ENCODE data around the gene ASTN2.

Gene ASTN2

GRCh38 chr9:116437411-116438370 is 977.2 kb downstream of the ASTN2 start:
- no peak for TF ChIP-seq CTCF (IDR thresholded peaks at IDR 0.05; ENCODE audit: low read length)
- no peak for TF ChIP-seq EZH2 (optimal IDR thresholded peaks at IDR 0.05; ENCODE audit: low read depth, low read length)
- Histone ChIP-seq H3K27ac (ENCODE audit: low read length) (no peak overlapping the region), H3K4me2 (ENCODE audit: low read depth, low read length) (no peak overlapping the region), H3K4me1 (ENCODE audit: low read length) (no peaks in the 10 kb centered on the region), H3K9me2 (replicated peaks; ENCODE audit: insufficient read depth, low read length) (no peaks in the 10 kb centered on the region), H4K20me1 (ENCODE audit: insufficient read depth, low read length) (no peaks in the 10 kb centered on the region), H3F3A (ENCODE audit: insufficient read depth, low read length) (no peaks in the 10 kb centered on the region), H3K79me2 (ENCODE audit: low read length) (no peaks in the 10 kb centered on the region), H3K36me3 (replicated peaks; ENCODE audit: insufficient read depth, low read length) (no peaks in the 10 kb centered on the region), H3K4me3 (ENCODE audit: low read length) (no peak overlapping the region), H2AFZ (ENCODE audit: low read length) (no peak overlapping the region), H3K9ac (ENCODE audit: low read length) (no peak overlapping the region), H3K9me3 (replicated peaks; ENCODE audit: insufficient read depth, low read length) (no peaks in the 10 kb centered on the region), H3K27me3 (replicated peaks; ENCODE audit: insufficient read depth, low read length) (no peaks in the 10 kb centered on the region)
- DNase-seq, result no peak

GRCh38 chr9:116436121-116436520 is 978.7 kb downstream of the ASTN2 start:
- no peaks in the 10 kb centered on the region for H3K9me3 ChIP-seq (replicated peaks; ENCODE audit: insufficient read depth, low read length)
- H2AFZ ChIP-seq (ENCODE audit: low read length), result no peak overlapping the region
- no peak overlapping the region for H3K27ac ChIP-seq (ENCODE audit: low read length)
- H3K79me2 ChIP-seq (ENCODE audit: low read length), result no peaks in the 10 kb centered on the region
- no peak overlapping the region for H3K4me2 ChIP-seq (ENCODE audit: low read depth, low read length)
- no peaks in the 10 kb centered on the region for H3K27me3 ChIP-seq (replicated peaks; ENCODE audit: insufficient read depth, low read length)
- no peak for DNase-seq
- no peak overlapping the region for H3K4me3 ChIP-seq (ENCODE audit: low read length)
- H3F3A ChIP-seq (ENCODE audit: insufficient read depth, low read length), result no peaks in the 10 kb centered on the region
- no peaks in the 10 kb centered on the region for H4K20me1 ChIP-seq (ENCODE audit: insufficient read depth, low read length)
- no peaks in the 10 kb centered on the region for H3K4me1 ChIP-seq (ENCODE audit: low read length)
- TF ChIP-seq CTCF (IDR thresholded peaks at IDR 0.05; ENCODE audit: low read length) (no peak), EZH2 (optimal IDR thresholded peaks at IDR 0.05; ENCODE audit: low read depth, low read length) (no peak), EZH2phosphoT487 (IDR thresholded peaks at IDR 0.05; ENCODE audit: low read length) (no peak)
- H3K9me2 ChIP-seq (replicated peaks; ENCODE audit: insufficient read depth, low read length), result no peaks in the 10 kb centered on the region
- no peaks in the 10 kb centered on the region for H3K36me3 ChIP-seq (replicated peaks; ENCODE audit: insufficient read depth, low read length)
- H3K9ac ChIP-seq (ENCODE audit: low read length), result no peak overlapping the region

GRCh38 chr9:116435706-116436105 is 979.2 kb downstream of the ASTN2 start:
- no peaks in the 10 kb centered on the region for H4K20me1 ChIP-seq (ENCODE audit: insufficient read depth, low read length)
- TF ChIP-seq EZH2phosphoT487 (IDR thresholded peaks at IDR 0.05; ENCODE audit: low read length), result no peak
- TF ChIP-seq CTCF (IDR thresholded peaks at IDR 0.05; ENCODE audit: low read length), result no peak
- TF ChIP-seq EZH2 (optimal IDR thresholded peaks at IDR 0.05; ENCODE audit: low read depth, low read length), result no peak
- H3K79me2 ChIP-seq (ENCODE audit: low read length), result no peaks in the 10 kb centered on the region
- no peak for DNase-seq
- H3K36me3 ChIP-seq (replicated peaks; ENCODE audit: insufficient read depth, low read length), result no peaks in the 10 kb centered on the region
- H3K4me3 ChIP-seq (ENCODE audit: low read length), result no peak overlapping the region
- no peak overlapping the region for H3K4me2 ChIP-seq (ENCODE audit: low read depth, low read length)
- H3F3A ChIP-seq (ENCODE audit: insufficient read depth, low read length), result no peaks in the 10 kb centered on the region
- H3K9me2 ChIP-seq (replicated peaks; ENCODE audit: insufficient read depth, low read length), result no peaks in the 10 kb centered on the region
- H3K4me1 ChIP-seq (ENCODE audit: low read length), result no peaks in the 10 kb centered on the region
- H3K27ac ChIP-seq (ENCODE audit: low read length), result no peak overlapping the region
- no peaks in the 10 kb centered on the region for H3K27me3 ChIP-seq (replicated peaks; ENCODE audit: insufficient read depth, low read length)
- H3K9me3 ChIP-seq (replicated peaks; ENCODE audit: insufficient read depth, low read length), result no peaks in the 10 kb centered on the region
- H2AFZ ChIP-seq (ENCODE audit: low read length), result no peak overlapping the region
- H3K9ac ChIP-seq (ENCODE audit: low read length), result no peak overlapping the region

Data from MM.1S (cell line).